Mucosa of gallbladder (tissue), 1 donor: Measurements from ENCODE around the gene ENOX2. TPM values are rescaled to one million over a fixed set of nuclear protein-coding genes. Genes with fewer than 3 reads are reported as not detected.
"Not testable (repeated sequence)": the region's sequence is repeated elsewhere in the genome, so short reads cannot be mapped to it uniquely, and the experiment has no call there.

Experiments used
- DNase-seq: peaks from one replicate; pipeline ENCODE4 v3.0.0-alpha.2; 2020; ENCODE audit warnings: low spot score
- total RNA-seq: library from RNA; stranded (reverse); gene quantifications from one replicate; pipeline ENCODE4 v1.2.1, GENCODE V29; 2021
- donor health status: DM: no; HTN: no; CAD: no.

Gene ENOX2
- total RNA-seq, 1 donor from 2014 or later, result 18.2 TPM

GRCh38 chrX:130828641-130829040 is 74.4 kb downstream of the ENOX2 start:
- no peak for DNase-seq

DNA sequence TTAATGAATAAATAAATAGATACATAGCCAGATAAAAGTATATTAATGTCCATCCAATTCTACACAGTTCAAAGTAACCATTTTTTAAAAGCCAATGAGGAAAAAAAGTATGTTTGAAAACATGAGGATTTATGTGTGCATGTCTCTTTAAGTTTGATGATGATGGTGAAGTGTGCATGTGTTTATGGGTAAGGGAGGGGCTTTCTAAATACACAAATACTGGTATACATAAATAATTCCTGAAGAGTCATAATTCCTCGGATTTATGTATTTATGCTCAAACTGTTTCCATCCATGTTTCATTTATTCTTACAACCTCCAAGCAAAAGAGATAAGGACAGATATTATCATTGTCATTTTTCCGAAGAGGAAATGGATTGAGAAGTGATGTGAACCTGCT is 75.4 kb downstream of the ENOX2 start:
- DNase-seq, result no peak

- no peak for DNase-seq
These were observed 76.8 kb downstream of the ENOX2 start for GRCh38 chrX:130826249-130826648.

- DNase-seq, result no peak
These were observed 77.5 kb downstream of the ENOX2 start for GRCh38 chrX:130825525-130825924.

DNA sequence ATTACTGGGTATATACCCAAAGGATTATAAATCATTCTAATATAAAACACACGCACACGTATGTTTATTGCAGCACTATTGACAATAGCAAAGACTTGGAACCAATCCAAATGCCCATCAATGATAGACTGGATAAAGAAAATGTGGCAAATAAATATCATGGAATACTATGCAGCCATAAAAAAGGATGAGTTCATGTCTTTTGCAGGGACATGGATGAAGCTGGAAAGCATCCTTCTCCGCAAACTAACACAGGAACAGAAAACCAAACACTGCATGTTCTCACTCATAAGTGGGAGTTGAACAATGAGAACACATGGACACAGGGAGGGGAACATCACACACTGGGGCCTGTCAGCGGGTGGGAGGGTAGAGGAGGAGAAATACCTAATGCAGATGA is 83.6 kb downstream of the ENOX2 start:
- not testable (repeated sequence) for DNase-seq

DNA sequence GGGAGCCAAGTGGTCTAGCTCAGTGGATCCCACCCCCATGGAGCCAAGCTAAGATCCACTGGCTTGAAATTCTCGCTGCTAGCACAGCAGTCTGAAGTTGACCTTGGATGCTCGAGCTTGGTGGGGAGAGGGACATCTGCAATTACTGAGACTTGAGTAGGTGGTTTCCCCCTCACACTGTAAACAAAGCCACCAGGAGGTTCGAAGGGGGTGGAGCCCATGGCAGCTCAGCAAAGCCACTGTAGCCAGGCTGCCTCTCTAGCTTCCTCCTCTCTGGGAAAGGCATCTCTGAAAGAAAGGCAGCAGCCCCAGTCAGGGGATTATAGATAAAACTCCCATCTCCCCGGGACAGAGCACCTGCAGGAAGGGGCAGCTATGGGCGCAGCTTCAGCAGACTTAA is 89.1 kb downstream of the ENOX2 start:
- DNase-seq, result not testable (repeated sequence)

DNA sequence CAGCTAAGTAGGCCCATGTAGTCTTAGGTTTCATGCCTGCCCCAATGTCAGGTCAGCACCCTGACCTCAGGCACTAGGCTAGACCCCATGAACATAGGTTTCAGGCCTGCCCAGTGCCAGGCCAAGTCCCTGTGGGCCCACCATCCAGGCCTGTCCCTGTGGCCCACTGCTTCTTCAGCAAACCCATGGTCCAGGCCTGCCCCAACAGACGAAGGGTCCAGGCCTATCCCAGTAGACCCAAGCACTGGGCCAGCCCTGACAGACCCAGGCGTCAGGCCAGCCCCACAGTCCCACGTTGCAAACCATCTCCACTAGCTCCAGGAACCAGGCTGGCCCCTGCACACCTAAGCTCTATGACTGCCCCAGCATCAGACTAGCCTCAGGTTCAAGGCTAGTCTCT is 92.4 kb downstream of the ENOX2 start:
- no peak for DNase-seq

DNA sequence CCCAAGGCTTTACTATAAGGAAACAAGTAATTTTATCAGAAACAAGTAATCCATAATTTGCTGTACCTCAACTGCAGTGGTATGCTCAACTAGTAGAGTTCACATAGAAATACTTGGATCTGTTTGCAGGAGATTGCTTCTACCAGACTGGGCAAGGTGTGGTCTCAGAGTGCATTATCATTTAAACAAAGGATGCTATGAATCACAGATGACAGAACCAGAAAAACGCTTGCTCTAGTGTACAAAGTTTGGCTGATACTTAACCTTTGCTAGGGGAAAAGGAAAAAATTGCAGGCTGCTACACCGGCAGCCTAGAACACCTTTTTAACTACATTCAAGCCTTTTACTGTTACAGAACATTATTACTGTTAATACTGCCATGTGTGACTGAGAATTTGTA is 97.1 kb downstream of the ENOX2 start:
- no peak for DNase-seq

GRCh38 chrX:130803537-130803936 is 99.5 kb downstream of the ENOX2 start:
- DNase-seq, result no peak

- DNase-seq, result no peak
These were observed 101.1 kb downstream of the ENOX2 start for GRCh38 chrX:130801901-130802300.

DNA sequence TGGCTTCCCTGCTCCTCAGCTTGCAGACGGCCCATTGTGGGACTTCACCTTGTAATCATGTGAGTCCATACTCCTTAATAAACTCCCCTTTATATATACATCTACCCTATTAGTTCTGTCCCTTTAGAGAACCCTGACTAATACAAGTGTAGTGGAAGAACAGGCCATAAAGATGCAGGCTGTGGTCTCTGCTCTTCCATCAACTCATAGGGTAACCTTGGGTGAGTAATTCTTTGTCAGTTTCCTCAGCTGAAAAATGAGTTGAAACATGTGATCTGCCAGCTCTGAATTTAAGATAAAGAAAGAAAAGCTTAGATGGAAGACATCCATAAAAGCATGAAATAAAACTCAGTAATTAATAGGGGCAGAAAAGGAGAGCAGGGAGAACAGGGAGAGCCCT is 103.6 kb downstream of the ENOX2 start:
- DNase-seq, result no peak

GRCh38 chrX:130793975-130794374 is 109.0 kb downstream of the ENOX2 start:
- DNase-seq, result no peak

- DNase-seq, result not testable (repeated sequence)
These were observed 111.1 kb downstream of the ENOX2 start for GRCh38 chrX:130791870-130792269.

GRCh38 chrX:130789793-130790192 is 113.2 kb downstream of the ENOX2 start:
- DNase-seq, result no peak

GRCh38 chrX:130788786-130789581 is 114.0 kb downstream of the ENOX2 start:
- no peak for DNase-seq

GRCh38 chrX:130786030-130786429 is 117.0 kb downstream of the ENOX2 start:
- DNase-seq, result no peak

DNA sequence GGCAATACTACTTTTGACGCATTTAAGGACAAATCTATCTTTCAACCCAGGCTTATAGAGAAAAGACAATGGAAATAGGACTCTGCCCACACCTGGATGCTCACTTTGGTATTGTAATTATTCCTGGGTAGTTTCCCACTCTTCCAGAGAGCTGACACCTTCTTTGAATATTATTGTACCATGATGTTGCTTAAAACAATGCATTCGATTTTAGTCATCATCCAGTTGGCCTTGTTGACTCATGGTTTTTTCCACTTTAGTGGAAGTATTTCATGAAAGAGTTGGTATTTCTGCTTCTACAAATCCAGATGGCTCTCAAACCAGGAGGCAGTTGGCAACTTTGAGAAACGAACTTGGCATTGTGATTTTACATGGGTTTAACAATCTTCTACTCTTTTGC is 124.2 kb downstream of the ENOX2 start:
- no peak for DNase-seq

- no peak for DNase-seq
These were observed 127.2 kb downstream of the ENOX2 start for GRCh38 chrX:130775849-130776248.

- DNase-seq, result no peak
These were observed 130.2 kb downstream of the ENOX2 start for GRCh38 chrX:130772776-130773143.

DNA sequence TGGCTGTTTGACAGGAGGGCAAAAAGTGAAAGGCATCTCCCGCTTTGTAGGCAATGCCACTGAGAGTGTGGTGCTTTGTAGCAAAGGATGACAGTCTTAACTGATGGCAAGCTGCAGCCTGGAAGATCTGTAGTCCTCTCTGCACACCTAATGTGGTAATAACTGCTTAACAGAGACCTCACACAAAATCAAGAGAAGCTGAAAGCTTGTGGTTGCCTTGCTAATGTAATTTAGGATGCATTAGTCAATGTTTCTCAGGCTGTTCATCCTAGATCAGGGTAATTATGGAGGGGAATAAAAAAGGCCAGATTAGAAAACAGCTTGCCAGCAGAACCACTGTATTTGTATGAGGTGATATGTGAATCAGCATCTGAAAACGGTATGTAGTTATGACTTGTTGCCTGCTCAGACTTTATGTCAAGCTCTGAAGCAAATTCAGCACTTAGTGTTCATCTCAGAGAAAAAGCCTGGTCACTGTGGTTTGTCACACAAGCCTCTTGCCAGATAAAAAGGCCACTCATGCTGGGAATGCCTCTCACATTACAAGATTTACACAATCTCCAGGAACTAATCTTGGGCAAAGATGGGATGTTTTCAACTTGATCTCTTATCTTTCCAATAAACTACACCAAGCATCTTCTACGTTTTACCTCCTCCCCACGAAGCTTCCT is 130.8 kb downstream of the ENOX2 start:
- DNase-seq, result no peak

- DNase-seq, result no peak
These were observed 131.4 kb downstream of the ENOX2 start for GRCh38 chrX:130771648-130772047.

- no peak for DNase-seq
These were observed 131.8 kb downstream of the ENOX2 start for GRCh38 chrX:130771230-130771629.

- no peak for DNase-seq
These were observed 132.4 kb downstream of the ENOX2 start for GRCh38 chrX:130770615-130771014.
